HepG2 (cell line): ENCODE data around the gene DAPP1.

Experiments used
- BHLHE40 ChIP-seq: IDR thresholded peaks from 2 replicates; pipeline ENCODE4 v1.6.1; 2011; ENCODE audit warnings: low read length, improper control_type of control experiment
- GTF2F1 ChIP-seq: fragments of 150-350 bp; IDR thresholded peaks from 2 replicates; pipeline ENCODE4 v1.6.1; 2014; ENCODE audit warnings: low read length
- RAD21 ChIP-seq: fragments of 450-650 bp; formaldehyde crosslinking; IDR thresholded peaks from 2 replicates; pipeline ENCODE4 v1.5.0; 2020; ENCODE audit warnings: mild to moderate bottlenecking
- ZNF263 ChIP-seq: sonication (generic); formaldehyde crosslinking; IDR thresholded peaks from 2 replicates; pipeline ENCODE4 v1.4.0; 2020; ENCODE audit warnings: missing genetic modification reagents
- ZNF652 ChIP-seq: IDR thresholded peaks from 2 replicates; pipeline ENCODE4 v1.6.1; 2016; ENCODE audit warnings: low read depth, borderline replicate concordance
- TF ChIP-seq, protein P1 (sequence below): sonication (generic); formaldehyde crosslinking; IDR thresholded peaks from 2 replicates; pipeline ENCODE4 v1.5.0; 2020; ENCODE audit warnings: mild to moderate bottlenecking, missing genetic modification reagents, moderate library complexity
- TF ChIP-seq, protein P2 (sequence below): sonication (generic); formaldehyde crosslinking; IDR thresholded peaks from 2 replicates; pipeline ENCODE4 v1.4.0; 2020; ENCODE audit warnings: missing genetic modification reagents

DNA sequence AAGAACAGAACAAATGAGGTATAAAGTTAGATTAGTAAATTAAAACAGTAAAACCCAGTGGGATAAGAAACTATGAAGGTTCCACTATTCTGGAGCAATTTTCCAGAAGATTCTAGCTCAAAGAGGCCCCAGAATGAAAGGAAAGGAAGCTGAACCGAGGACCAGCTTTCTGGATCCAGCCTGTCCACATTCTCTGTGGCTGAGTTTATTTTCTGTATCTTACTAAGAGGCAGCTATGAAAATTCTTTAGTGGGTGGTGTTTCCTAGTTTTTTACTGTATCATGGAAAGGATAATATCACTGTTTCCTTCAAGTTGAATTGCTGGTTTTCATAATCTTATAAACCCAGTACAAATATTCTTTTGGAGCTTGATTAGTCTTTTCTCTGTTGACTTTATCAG lies 11.8 kb downstream of the DAPP1 start:
- TF ChIP-seq, protein P1, sequence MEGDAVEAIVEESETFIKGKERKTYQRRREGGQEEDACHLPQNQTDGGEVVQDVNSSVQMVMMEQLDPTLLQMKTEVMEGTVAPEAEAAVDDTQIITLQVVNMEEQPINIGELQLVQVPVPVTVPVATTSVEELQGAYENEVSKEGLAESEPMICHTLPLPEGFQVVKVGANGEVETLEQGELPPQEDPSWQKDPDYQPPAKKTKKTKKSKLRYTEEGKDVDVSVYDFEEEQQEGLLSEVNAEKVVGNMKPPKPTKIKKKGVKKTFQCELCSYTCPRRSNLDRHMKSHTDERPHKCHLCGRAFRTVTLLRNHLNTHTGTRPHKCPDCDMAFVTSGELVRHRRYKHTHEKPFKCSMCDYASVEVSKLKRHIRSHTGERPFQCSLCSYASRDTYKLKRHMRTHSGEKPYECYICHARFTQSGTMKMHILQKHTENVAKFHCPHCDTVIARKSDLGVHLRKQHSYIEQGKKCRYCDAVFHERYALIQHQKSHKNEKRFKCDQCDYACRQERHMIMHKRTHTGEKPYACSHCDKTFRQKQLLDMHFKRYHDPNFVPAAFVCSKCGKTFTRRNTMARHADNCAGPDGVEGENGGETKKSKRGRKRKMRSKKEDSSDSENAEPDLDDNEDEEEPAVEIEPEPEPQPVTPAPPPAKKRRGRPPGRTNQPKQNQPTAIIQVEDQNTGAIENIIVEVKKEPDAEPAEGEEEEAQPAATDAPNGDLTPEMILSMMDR (CRISPR knock-in tag), result no peak
- no peak for TF ChIP-seq BHLHE40
- TF ChIP-seq GTF2F1, result no peak
- no peak for TF ChIP-seq RAD21 (CRISPR knock-in tag)
- TF ChIP-seq ZNF652, result no peak
- no peak for TF ChIP-seq ZNF263 (CRISPR knock-in tag)
- TF ChIP-seq, protein P2, sequence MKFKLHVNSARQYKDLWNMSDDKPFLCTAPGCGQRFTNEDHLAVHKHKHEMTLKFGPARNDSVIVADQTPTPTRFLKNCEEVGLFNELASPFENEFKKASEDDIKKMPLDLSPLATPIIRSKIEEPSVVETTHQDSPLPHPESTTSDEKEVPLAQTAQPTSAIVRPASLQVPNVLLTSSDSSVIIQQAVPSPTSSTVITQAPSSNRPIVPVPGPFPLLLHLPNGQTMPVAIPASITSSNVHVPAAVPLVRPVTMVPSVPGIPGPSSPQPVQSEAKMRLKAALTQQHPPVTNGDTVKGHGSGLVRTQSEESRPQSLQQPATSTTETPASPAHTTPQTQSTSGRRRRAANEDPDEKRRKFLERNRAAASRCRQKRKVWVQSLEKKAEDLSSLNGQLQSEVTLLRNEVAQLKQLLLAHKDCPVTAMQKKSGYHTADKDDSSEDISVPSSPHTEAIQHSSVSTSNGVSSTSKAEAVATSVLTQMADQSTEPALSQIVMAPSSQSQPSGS (CRISPR knock-in tag), result no peak
